Endothelial cell of umbilical vein (primary cell): Measurements from ENCODE around the gene TSPOAP1. TPM values are rescaled to one million over a fixed set of nuclear protein-coding genes. Genes with fewer than 3 reads are reported as not detected.

Experiments used
- BruUV-seq: library from RNA; stranded (reverse); fragments of 400-500 nt; replicated peaks from 2 replicates; lab custom pipeline; 2021; lab: Mats Ljungman, UMichigan
- CTCF ChIA-PET: fragments of 300-600, 350-600 bp; sonication (Branson Sonifier 250); formaldehyde crosslinking; loops from one replicate; lab custom pipeline; 2021; ENCODE audit warnings: antibody characterized with exemption, inconsistent platforms; lab: Charles Lee
- POLR2A ChIA-PET: fragments of 300-600, 350-600 bp; sonication (Branson Sonifier 250); formaldehyde crosslinking; loops from one replicate; lab custom pipeline; 2021; ENCODE audit warnings: antibody characterized with exemption, inconsistent platforms; lab: Charles Lee
- DNase-seq: peaks from one replicate; pipeline ENCODE4 v3.0.0-alpha.2; 2011; ENCODE audit warnings: low read depth, low spot score
- FAIRE-seq: peaks from 2 replicates; lab custom pipeline; 2011; peaks lifted over from hg19 to GRCh38; lab: Jason Lieb, UNC
- H2AFZ ChIP-seq: 2 replicates; pipeline ENCODE4 v1.6.0; 2012; ENCODE audit warnings: low read depth, low read length, control low read depth, inconsistent platforms
- H3K27ac ChIP-seq: 2 replicates; pipeline ENCODE4 v1.5.1; 2011; ENCODE audit warnings: low read depth, mild to moderate bottlenecking, control low read depth, low read length, moderate library complexity; ENCODE audit not compliant: insufficient read depth
- H3K27me3 ChIP-seq, 2 experiments: 2 replicates each; pipeline versions ENCODE4 v1.6.0 to v1.6.1; 2011; ENCODE audit warnings: low read length in 2 of 2, mixed read lengths in 1 of 2; ENCODE audit not compliant: control insufficient read depth in 2 of 2, insufficient read depth in 2 of 2
- H3K36me3 ChIP-seq, 2 experiments: 2 replicates in 1 of 2; 3 replicates in 1 of 2; pipeline ENCODE4 v1.5.1; 2011; ENCODE audit warnings: low read length in 2 of 2, mild to moderate bottlenecking in 1 of 2, moderate library complexity in 1 of 2; ENCODE audit not compliant: control insufficient read depth in 2 of 2, insufficient read depth in 2 of 2; ENCODE audit errors: extremely low read depth in 1 of 2
- H3K4me1 ChIP-seq: 3 replicates; pipeline ENCODE4 v1.5.1; 2011; ENCODE audit warnings: mild to moderate bottlenecking, low read length; ENCODE audit not compliant: control insufficient read depth, insufficient read depth; ENCODE audit errors: extremely low read depth
- H3K4me2 ChIP-seq: 2 replicates; pipeline ENCODE4 v1.6.1; 2011; ENCODE audit warnings: low read length, control low read depth, mixed read lengths; ENCODE audit not compliant: insufficient read depth
- H3K4me3 ChIP-seq, 3 experiments: fragments of 200-600 bp in 1 of 3; sonication (generic), shearing (Covaris generic) in 1 of 3; replicated peaks in 1 of 3; 2 replicates each; pipeline ENCODE4 v1.5.1; 2011 to 2016; ENCODE audit warnings: control low read depth in 3 of 3, low read length in 3 of 3, mild to moderate bottlenecking in 2 of 3, inconsistent platforms in 1 of 3, low read depth in 1 of 3, moderate library complexity in 1 of 3; ENCODE audit not compliant: insufficient read depth in 1 of 3
- H3K79me2 ChIP-seq: 2 replicates; pipeline ENCODE4 v1.6.0; 2012; ENCODE audit warnings: low read length, inconsistent platforms; ENCODE audit not compliant: control insufficient read depth, insufficient read depth
- H3K9ac ChIP-seq: replicated peaks from 2 replicates; pipeline ENCODE3; 2011; ENCODE audit warnings: low read length, control low read depth; ENCODE audit not compliant: insufficient read depth; ENCODE audit errors: extremely low read depth
- H3K9me1 ChIP-seq: replicated peaks from 3 replicates; pipeline ENCODE4 v1.6.0; 2011; ENCODE audit warnings: mild to moderate bottlenecking, low read length; ENCODE audit not compliant: control insufficient read depth, insufficient read depth; ENCODE audit errors: extremely low read depth
- H3K9me3 ChIP-seq: replicated peaks from 2 replicates; pipeline ENCODE4 v1.5.1; 2012; ENCODE audit warnings: low read length, inconsistent platforms; ENCODE audit not compliant: control insufficient read depth, insufficient read depth
- H4K20me1 ChIP-seq: replicated peaks from 2 replicates; pipeline ENCODE3; 2011; ENCODE audit warnings: mild to moderate bottlenecking, low read length; ENCODE audit not compliant: control insufficient read depth, insufficient read depth; ENCODE audit errors: extremely low read depth
- CTCF ChIP-seq, 2 donors: IDR thresholded peaks; 1 replicate in 1 of 2; 2 replicates in 1 of 2; pipeline ENCODE4 v1.5.1; 2011; ENCODE audit warnings: low read length in 2 of 2, mild to moderate bottlenecking in 2 of 2, moderate library complexity in 2 of 2, control low read depth in 1 of 2, inconsistent platforms in 1 of 2, low read depth in 1 of 2; ENCODE audit not compliant: insufficient read depth in 1 of 2; ENCODE audit errors: extremely low read depth in 1 of 2
- EZH2 ChIP-seq: IDR thresholded peaks from 2 replicates; pipeline ENCODE4 v1.6.1; 2012; ENCODE audit warnings: borderline replicate concordance, low read depth, mild to moderate bottlenecking, moderate library complexity, low read length, inconsistent platforms; ENCODE audit not compliant: severe bottlenecking
- FOS ChIP-seq: IDR thresholded peaks from 2 replicates; pipeline ENCODE4 v1.6.1; 2011; ENCODE audit warnings: mild to moderate bottlenecking, low read length, moderate library complexity, borderline replicate concordance; ENCODE audit not compliant: insufficient read depth
- GATA2 ChIP-seq: IDR thresholded peaks from 2 replicates; pipeline ENCODE4 v1.7.0; 2011; ENCODE audit warnings: low read depth, mild to moderate bottlenecking, moderate library complexity, mixed read lengths, low read length; ENCODE audit not compliant: insufficient read length, insufficient read depth
- JUN ChIP-seq: IDR thresholded peaks from 2 replicates; pipeline ENCODE4 v1.6.1; 2011; ENCODE audit warnings: borderline replicate concordance, low read depth; ENCODE audit not compliant: insufficient read length, insufficient read depth
- MAX ChIP-seq: IDR thresholded peaks from 2 replicates; pipeline ENCODE4 v1.6.1; 2011; ENCODE audit not compliant: insufficient read depth, insufficient read length
- MYC ChIP-seq: IDR thresholded peaks from one replicate; pipeline ENCODE4 v1.6.1; 2011; ENCODE audit warnings: mild to moderate bottlenecking, low read depth, low read length
- POLR2A ChIP-seq: IDR thresholded peaks from 2 replicates; pipeline ENCODE4 v1.6.1; 2012; ENCODE audit warnings: low read depth, mild to moderate bottlenecking, control low read depth, low read length
- POLR2AphosphoS5 ChIP-seq: IDR thresholded peaks from 2 replicates; pipeline ENCODE4 v1.6.1; 2012; ENCODE audit warnings: low read depth, mild to moderate bottlenecking, control low read depth, low read length, moderate library complexity; ENCODE audit not compliant: insufficient read depth
- dilution Hi-C: fragments of 300-500 bp; cut with MboI; formaldehyde crosslinking; loops from one replicate; pipeline ENCODE4 v1.15.0; 2019; ENCODE audit warnings: low sequenced_read_pairs; ENCODE audit not compliant: extremely low pct_ligation_motif_present
- intact Hi-C: fragments of 100-400 bp; cut with micrococcal nuclease; formaldehyde crosslinking; loops from one replicate; pipeline ENCODE4 v1.10.0; 2022
- polyA plus RNA-seq, 4 experiments: library from polyadenylated mRNA; depleted of rRNA in 3 of 4; stranded (reverse) in 3 of 4; unstranded in 1 of 4; fragments of >200 nt; gene quantifications; 2 replicates each; pipeline versions ENCODE4 v1.2.1 to v1.2.3, GENCODE V29; 2011 to 2012; ENCODE audit warnings: missing spikeins in 1 of 4
- total RNA-seq: library from RNA; stranded (reverse); gene quantifications from 2 replicates; pipeline ENCODE4 v1.2.3, GENCODE V29; 2021

TSPOAP1 gene
- total and polyA plus RNA-seq, 2 donors (not counting 3 experiments of a cell fraction or from before 2014, with no cell fraction given): not detected

GRCh38 chr17:58315281-58315711, 13.3 kb downstream of the TSPOAP1 start:
- dilution Hi-C loops: no loop called here
- H3K36me3 ChIP-seq: no peaks in the 10 kb centered on the region
- POLR2A ChIA-PET: no interaction called here

More at GRCh38 chr17:58315281-58315711, 13.3 kb downstream of the TSPOAP1 start:
- Histone ChIP-seq H3K9me1 (no peaks in the 10 kb centered on the region), H3K4me3 (no peak overlapping the region), H3K27ac (no peak overlapping the region), H3K27me3 (no peaks in the 10 kb centered on the region), H4K20me1 (no peaks in the 10 kb centered on the region), H3K4me1 (no peaks in the 10 kb centered on the region), H3K9ac (no peak overlapping the region), H3K4me2 (no peak overlapping the region), H3K9me3 (no peaks in the 10 kb centered on the region), H2AFZ (no peak overlapping the region), H3K79me2 (no peaks in the 10 kb centered on the region)
- BruUV-seq: no TSS peak
- intact Hi-C loops: no loop called here
- FAIRE-seq (no peak), DNase-seq (no peak)
- CTCF ChIA-PET: interaction anchor here (0.8 to 5.6 kb wide), 4 partner anchors 11 to 144 kb away, joined by 3 to 79 read pairs (median 4); partner anchors contain the start of gene RNF43
- no peak for TF ChIP-seq MAX
- TF ChIP-seq FOS: no peak
- TF ChIP-seq MYC: no peak
- TF ChIP-seq POLR2A: no peak
- no peak for TF ChIP-seq JUN
- TF ChIP-seq POLR2AphosphoS5: no peak
- no peak for TF ChIP-seq EZH2
- no peak for TF ChIP-seq CTCF (IDR thresholded peaks at IDR 0.05; ENCODE audit: extremely low read depth in 1 of 2, insufficient read depth in 1 of 2, low read depth in 1 of 2, low read length in 2 of 2)
- no peak for TF ChIP-seq GATA2
